MM.1S (cell line): ENCODE data around the gene CABP7.

Experiments
- CTCF ChIP-seq: fragments of 300-600 bp; sonication (generic); IDR thresholded peaks from 2 replicates; pipeline ENCODE4 v1.5.1; 2016; ENCODE audit warnings: antibody characterized with exemption, low read length, mixed read lengths
- EZH2 ChIP-seq: fragments of 300-600 bp; sonication (generic); optimal IDR thresholded peaks from 2 replicates; pipeline ENCODE3; 2017; ENCODE audit warnings: low read depth, mild to moderate bottlenecking, antibody characterized with exemption, low read length, mixed read lengths
- EZH2phosphoT487 ChIP-seq: fragments of 300-600 bp; sonication (generic); IDR thresholded peaks from 2 replicates; pipeline ENCODE4 v1.6.1; 2018; ENCODE audit warnings: antibody characterized with exemption, low read length

DNA sequence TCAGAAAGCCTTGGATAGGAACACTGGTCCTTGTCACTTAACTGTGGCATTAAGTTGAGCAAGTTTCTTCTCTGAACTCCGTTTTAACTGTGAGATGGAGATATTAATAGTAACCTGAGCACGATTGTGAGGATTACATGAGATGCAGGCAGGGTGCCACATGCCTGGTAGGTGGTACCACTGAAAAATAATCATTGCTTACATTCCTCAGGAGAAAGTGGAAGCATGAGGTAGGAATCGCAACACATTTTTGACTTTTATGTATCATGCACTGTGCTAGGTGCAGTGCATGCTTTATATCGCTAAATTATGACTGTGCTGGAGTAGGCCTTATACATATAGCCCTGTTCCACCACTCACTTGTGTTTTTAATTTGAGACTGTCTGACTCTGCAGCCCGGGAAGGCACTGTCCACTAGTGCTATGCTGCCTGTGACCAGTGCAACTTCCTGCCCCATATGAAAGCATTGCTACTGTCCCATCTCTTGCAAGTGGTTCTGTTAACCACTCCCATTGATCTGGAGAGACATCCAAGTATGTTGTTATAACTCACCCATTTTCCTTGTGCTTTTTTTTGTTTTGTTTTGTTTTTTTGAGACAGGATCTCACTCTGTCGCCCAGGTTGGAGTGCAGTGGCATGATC lies 48.4 kb downstream of the CABP7 start:
- no peak for TF ChIP-seq CTCF
- TF ChIP-seq EZH2 = no peak
- TF ChIP-seq EZH2phosphoT487 = no peak
